GOT3 (cell line): Measurements from ENCODE around the gene PYDC2.

Experiments used
- DNase-seq: peaks from one replicate; lab custom pipeline; 2025; ENCODE audit warnings: mixed read lengths; lab: John Stamatoyannopoulos, UW

Gene PYDC2

GRCh38 chr3:191461113-191461595 lies at the start of gene PYDC2:
Gene PYDC2, plus strand, starts transcription at chr3:191461163. Its CDS starts 0 bp downstream, at chr3:191461163.
- DNase-seq, result no peak

GRCh38 chr3:191412759-191413158 lies 48.2 kb upstream of the PYDC2 start:
- DNase-seq, result no peak

- DNase-seq, result no peak
Observed at GRCh38 chr3:191414286-191414685, 46.7 kb upstream of the PYDC2 start.

GRCh38 chr3:191414732-191415131 lies 46.2 kb upstream of the PYDC2 start:
- DNase-seq, result no peak

- no peak for DNase-seq
Observed at GRCh38 chr3:191415566-191415965, 45.4 kb upstream of the PYDC2 start.

GRCh38 chr3:191417457-191417729 lies 43.6 kb upstream of the PYDC2 start:
- DNase-seq, result no peak

GRCh38 chr3:191420771-191421170 lies 40.2 kb upstream of the PYDC2 start:
- DNase-seq, result no peak

GRCh38 chr3:191424881-191425280 lies 36.1 kb upstream of the PYDC2 start:
- no peak for DNase-seq

GRCh38 chr3:191425322-191425734 lies 35.6 kb upstream of the PYDC2 start:
- DNase-seq, result no peak

GRCh38 chr3:191426311-191426710 lies 34.7 kb upstream of the PYDC2 start:
- no peak for DNase-seq

GRCh38 chr3:191428177-191428576 lies 32.8 kb upstream of the PYDC2 start:
- no peak for DNase-seq

- DNase-seq, result no peak
Observed at GRCh38 chr3:191430103-191430502, 30.9 kb upstream of the PYDC2 start.

- no peak for DNase-seq
Observed at GRCh38 chr3:191431160-191431822, 29.7 kb upstream of the PYDC2 start.

- DNase-seq, result no peak
Observed at GRCh38 chr3:191432162-191432561, 28.8 kb upstream of the PYDC2 start.

GRCh38 chr3:191434024-191434423 lies 26.9 kb upstream of the PYDC2 start:
- no peak for DNase-seq

- DNase-seq, result no peak
Observed at GRCh38 chr3:191435981-191436380, 25.0 kb upstream of the PYDC2 start.

- no peak for DNase-seq
Observed at GRCh38 chr3:191438150-191438814, 22.7 kb upstream of the PYDC2 start.

- no peak for DNase-seq
Observed at GRCh38 chr3:191440532-191440931, 20.4 kb upstream of the PYDC2 start.

GRCh38 chr3:191441687-191442086 lies 19.3 kb upstream of the PYDC2 start:
- no peak for DNase-seq

GRCh38 chr3:191444569-191444968 lies 16.4 kb upstream of the PYDC2 start:
- DNase-seq, result no peak

GRCh38 chr3:191449256-191449655 lies 11.7 kb upstream of the PYDC2 start:
- no peak for DNase-seq

GRCh38 chr3:191455257-191455952 lies 5.6 kb upstream of the PYDC2 start:
- DNase-seq, result no peak

- DNase-seq, result no peak
Observed at GRCh38 chr3:191460360-191460759, 603 bp upstream of the PYDC2 start.
